HG03378 (cell line): Measurements from ENCODE around the gene SCAP.

Experiments used
- ATAC-seq: cut with Tn5 transposase; IDR thresholded peaks from one replicate; pipeline ENCODE4 v1.9.1; 2021; ENCODE audit warnings: mild to moderate bottlenecking, moderate library complexity; ENCODE audit not compliant: unreplicated experiment

Gene SCAP

GRCh38 chr3:47367631-47368030, 108.1 kb downstream of the SCAP start:
- no peak for ATAC-seq

GRCh38 chr3:47366833-47367232, 108.9 kb downstream of the SCAP start:
- ATAC-seq, result no peak

GRCh38 chr3:47365213-47366153, 110.3 kb downstream of the SCAP start:
- ATAC-seq, result no peak
